Endothelial cell of umbilical vein (primary cell): ENCODE data around the gene MFGE8. TPM values are rescaled to one million over a fixed set of nuclear protein-coding genes. Genes with fewer than 3 reads are reported as not detected.

Experiments
- BruUV-seq: library from RNA; stranded (reverse); fragments of 400-500 nt; replicated peaks from 2 replicates; lab custom pipeline; 2021; lab: Mats Ljungman, UMichigan
- CTCF ChIA-PET: fragments of 300-600, 350-600 bp; sonication (Branson Sonifier 250); formaldehyde crosslinking; loops from one replicate; lab custom pipeline; 2021; ENCODE audit warnings: antibody characterized with exemption, inconsistent platforms; lab: Charles Lee
- POLR2A ChIA-PET: fragments of 300-600, 350-600 bp; sonication (Branson Sonifier 250); formaldehyde crosslinking; loops from one replicate; lab custom pipeline; 2021; ENCODE audit warnings: antibody characterized with exemption, inconsistent platforms; lab: Charles Lee
- DNase-seq: peaks from one replicate; pipeline ENCODE4 v3.0.0-alpha.2; 2011; ENCODE audit warnings: low read depth, low spot score
- FAIRE-seq: peaks from 2 replicates; lab custom pipeline; 2011; peaks lifted over from hg19 to GRCh38; lab: Jason Lieb, UNC
- H2AFZ ChIP-seq: 2 replicates; pipeline ENCODE4 v1.6.0; 2012; ENCODE audit warnings: low read depth, low read length, control low read depth, inconsistent platforms
- H3K27ac ChIP-seq: 2 replicates; pipeline ENCODE4 v1.5.1; 2011; ENCODE audit warnings: low read depth, mild to moderate bottlenecking, control low read depth, low read length, moderate library complexity; ENCODE audit not compliant: insufficient read depth
- H3K27me3 ChIP-seq, 2 experiments: 2 replicates each; pipeline versions ENCODE4 v1.6.0 to v1.6.1; 2011; ENCODE audit warnings: low read length in 2 of 2, mixed read lengths in 1 of 2; ENCODE audit not compliant: control insufficient read depth in 2 of 2, insufficient read depth in 2 of 2
- H3K36me3 ChIP-seq, 2 experiments: 2 replicates in 1 of 2; 3 replicates in 1 of 2; pipeline ENCODE4 v1.5.1; 2011; ENCODE audit warnings: low read length in 2 of 2, mild to moderate bottlenecking in 1 of 2, moderate library complexity in 1 of 2; ENCODE audit not compliant: control insufficient read depth in 2 of 2, insufficient read depth in 2 of 2; ENCODE audit errors: extremely low read depth in 1 of 2
- H3K4me1 ChIP-seq: 3 replicates; pipeline ENCODE4 v1.5.1; 2011; ENCODE audit warnings: mild to moderate bottlenecking, low read length; ENCODE audit not compliant: control insufficient read depth, insufficient read depth; ENCODE audit errors: extremely low read depth
- H3K4me2 ChIP-seq: 2 replicates; pipeline ENCODE4 v1.6.1; 2011; ENCODE audit warnings: low read length, control low read depth, mixed read lengths; ENCODE audit not compliant: insufficient read depth
- H3K4me3 ChIP-seq, 3 experiments: fragments of 200-600 bp in 1 of 3; sonication (generic), shearing (Covaris generic) in 1 of 3; replicated peaks in 1 of 3; 2 replicates each; pipeline ENCODE4 v1.5.1; 2011 to 2016; ENCODE audit warnings: control low read depth in 3 of 3, low read length in 3 of 3, mild to moderate bottlenecking in 2 of 3, inconsistent platforms in 1 of 3, low read depth in 1 of 3, moderate library complexity in 1 of 3; ENCODE audit not compliant: insufficient read depth in 1 of 3
- H3K79me2 ChIP-seq: 2 replicates; pipeline ENCODE4 v1.6.0; 2012; ENCODE audit warnings: low read length, inconsistent platforms; ENCODE audit not compliant: control insufficient read depth, insufficient read depth
- H3K9ac ChIP-seq: replicated peaks from 2 replicates; pipeline ENCODE3; 2011; ENCODE audit warnings: low read length, control low read depth; ENCODE audit not compliant: insufficient read depth; ENCODE audit errors: extremely low read depth
- H3K9me1 ChIP-seq: replicated peaks from 3 replicates; pipeline ENCODE4 v1.6.0; 2011; ENCODE audit warnings: mild to moderate bottlenecking, low read length; ENCODE audit not compliant: control insufficient read depth, insufficient read depth; ENCODE audit errors: extremely low read depth
- H3K9me3 ChIP-seq: replicated peaks from 2 replicates; pipeline ENCODE4 v1.5.1; 2012; ENCODE audit warnings: low read length, inconsistent platforms; ENCODE audit not compliant: control insufficient read depth, insufficient read depth
- H4K20me1 ChIP-seq: replicated peaks from 2 replicates; pipeline ENCODE3; 2011; ENCODE audit warnings: mild to moderate bottlenecking, low read length; ENCODE audit not compliant: control insufficient read depth, insufficient read depth; ENCODE audit errors: extremely low read depth
- CTCF ChIP-seq, 2 donors: IDR thresholded peaks; 1 replicate in 1 of 2; 2 replicates in 1 of 2; pipeline ENCODE4 v1.5.1; 2011; ENCODE audit warnings: low read length in 2 of 2, mild to moderate bottlenecking in 2 of 2, moderate library complexity in 2 of 2, control low read depth in 1 of 2, inconsistent platforms in 1 of 2, low read depth in 1 of 2; ENCODE audit not compliant: insufficient read depth in 1 of 2; ENCODE audit errors: extremely low read depth in 1 of 2
- EZH2 ChIP-seq: IDR thresholded peaks from 2 replicates; pipeline ENCODE4 v1.6.1; 2012; ENCODE audit warnings: borderline replicate concordance, low read depth, mild to moderate bottlenecking, moderate library complexity, low read length, inconsistent platforms; ENCODE audit not compliant: severe bottlenecking
- FOS ChIP-seq: IDR thresholded peaks from 2 replicates; pipeline ENCODE4 v1.6.1; 2011; ENCODE audit warnings: mild to moderate bottlenecking, low read length, moderate library complexity, borderline replicate concordance; ENCODE audit not compliant: insufficient read depth
- GATA2 ChIP-seq: IDR thresholded peaks from 2 replicates; pipeline ENCODE4 v1.7.0; 2011; ENCODE audit warnings: low read depth, mild to moderate bottlenecking, moderate library complexity, mixed read lengths, low read length; ENCODE audit not compliant: insufficient read length, insufficient read depth
- JUN ChIP-seq: IDR thresholded peaks from 2 replicates; pipeline ENCODE4 v1.6.1; 2011; ENCODE audit warnings: borderline replicate concordance, low read depth; ENCODE audit not compliant: insufficient read length, insufficient read depth
- MAX ChIP-seq: IDR thresholded peaks from 2 replicates; pipeline ENCODE4 v1.6.1; 2011; ENCODE audit not compliant: insufficient read depth, insufficient read length
- MYC ChIP-seq: IDR thresholded peaks from one replicate; pipeline ENCODE4 v1.6.1; 2011; ENCODE audit warnings: mild to moderate bottlenecking, low read depth, low read length
- POLR2A ChIP-seq: IDR thresholded peaks from 2 replicates; pipeline ENCODE4 v1.6.1; 2012; ENCODE audit warnings: low read depth, mild to moderate bottlenecking, control low read depth, low read length
- POLR2AphosphoS5 ChIP-seq: IDR thresholded peaks from 2 replicates; pipeline ENCODE4 v1.6.1; 2012; ENCODE audit warnings: low read depth, mild to moderate bottlenecking, control low read depth, low read length, moderate library complexity; ENCODE audit not compliant: insufficient read depth
- dilution Hi-C: fragments of 300-500 bp; cut with MboI; formaldehyde crosslinking; loops from one replicate; pipeline ENCODE4 v1.15.0; 2019; ENCODE audit warnings: low sequenced_read_pairs; ENCODE audit not compliant: extremely low pct_ligation_motif_present
- intact Hi-C: fragments of 100-400 bp; cut with micrococcal nuclease; formaldehyde crosslinking; loops from one replicate; pipeline ENCODE4 v1.10.0; 2022
- polyA plus RNA-seq, 4 experiments: library from polyadenylated mRNA; depleted of rRNA in 3 of 4; stranded (reverse) in 3 of 4; unstranded in 1 of 4; fragments of >200 nt; gene quantifications; 2 replicates each; pipeline versions ENCODE4 v1.2.1 to v1.2.3, GENCODE V29; 2011 to 2012; ENCODE audit warnings: missing spikeins in 1 of 4
- total RNA-seq: library from RNA; stranded (reverse); gene quantifications from 2 replicates; pipeline ENCODE4 v1.2.3, GENCODE V29; 2021

MFGE8 gene
- total and polyA plus RNA-seq, 2 donors (not counting 3 experiments of a cell fraction or from before 2014, with no cell fraction given): 108 to 117 TPM

DNA sequence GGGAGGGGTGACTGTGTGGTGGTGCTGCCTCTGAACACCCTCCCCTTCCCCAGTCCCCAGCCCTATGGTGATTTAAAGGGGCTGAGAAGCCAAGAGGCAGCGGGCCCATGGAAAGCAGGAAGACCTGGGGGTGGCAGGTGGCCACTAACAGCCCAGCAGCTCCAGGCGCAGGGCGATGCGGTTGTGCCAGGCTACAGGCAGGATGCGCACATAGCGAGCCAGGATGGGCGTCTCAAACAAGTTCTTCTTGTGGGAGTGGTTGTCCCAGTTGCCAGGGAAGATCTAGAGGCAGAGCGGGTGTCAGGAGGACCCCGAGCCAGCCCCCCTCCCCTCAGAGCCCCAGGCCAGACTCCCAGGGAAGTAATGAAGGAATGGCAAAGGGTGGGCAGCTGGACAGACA is 13.9 kb downstream of the MFGE8 start:
- Histone ChIP-seq H3K9me3 (no peaks in the 10 kb centered on the region), H3K79me2 (no peaks in the 10 kb centered on the region), H3K27me3 (no peaks in the 10 kb centered on the region), H3K4me1 (peaks cover 33% of the 10 kb centered on the region), H3K9me1 (no peaks in the 10 kb centered on the region), H3K4me2 (no peak overlapping the region), H3K9ac (no peak overlapping the region), H3K4me3 (no peak overlapping the region), H3K27ac (no peak overlapping the region), H4K20me1 (no peaks in the 10 kb centered on the region), H3K36me3 (no peaks in the 10 kb centered on the region), H2AFZ (no peak overlapping the region)
- no TSS peak for BruUV-seq
- DNase-seq (no peak), FAIRE-seq (no peak)
- TF ChIP-seq GATA2: no peak
- no peak for TF ChIP-seq FOS
- no peak for TF ChIP-seq MYC
- TF ChIP-seq CTCF (IDR thresholded peaks at IDR 0.05; ENCODE audit: extremely low read depth in 1 of 2, insufficient read depth in 1 of 2, low read depth in 1 of 2, low read length in 2 of 2): no peak
- no peak for TF ChIP-seq POLR2AphosphoS5
- TF ChIP-seq JUN: no peak
- TF ChIP-seq MAX: no peak
- no peak for TF ChIP-seq EZH2
- no peak for TF ChIP-seq POLR2A
- ChIA-PET CTCF (interaction anchor here (1.2 to 2.1 kb wide), 2 partner anchors 20 to 308 kb away, joined by 4 to 9 read pairs; no protein-coding TSS in a partner anchor), POLR2A (no interaction called here)
- dilution Hi-C loops (no loop called here), intact Hi-C loops (loop anchor here (5.0 kb wide), 2 partner anchors 252 to 433 kb away; partner anchors contain the start of gene POLG)
